ENCODE measurements around the gene DHX40.
"Not testable (repeated sequence)": the region's sequence is repeated elsewhere in the genome, so short reads cannot be mapped to it uniquely, and the experiment has no call there.

DHX40 gene

GRCh38 chr17:59649886-59650285, 84.5 kb downstream of the DHX40 start:
- DNase-seq (no peak), ATAC-seq (ENCODE audit: insufficient read depth, low read depth) (no peak)
- no peak overlapping the region for H3K9ac ChIP-seq (ENCODE audit: low read depth, low read length)
- H2AFZ ChIP-seq (ENCODE audit: low read depth, low read length), result no peak overlapping the region
- H3K36me3 ChIP-seq (ENCODE audit: insufficient read depth, low read length), result peaks cover 96% of the 10 kb centered on the region
- no peak overlapping the region for H3K4me2 ChIP-seq (ENCODE audit: insufficient read depth, low read length)
- no peak overlapping the region for H3K4me3 ChIP-seq (ENCODE audit: low read depth in 1 of 2, low read length in 2 of 2)
- peaks cover 56% of the 10 kb centered on the region for H3K79me2 ChIP-seq (ENCODE audit: insufficient read depth, low read length)
- TF ChIP-seq EZH2 (IDR thresholded peaks at IDR 0.05; ENCODE audit: borderline replicate concordance, low read depth, low read length, severe bottlenecking) (no peak), CTCF (IDR thresholded peaks at IDR 0.05; ENCODE audit: borderline replicate concordance, extremely low read depth, low read length, poor library complexity, severe bottlenecking) (no peak)
- no peaks in the 10 kb centered on the region for H3K9me3 ChIP-seq (ENCODE audit: insufficient read depth, low read length, severe bottlenecking)
- H3K27ac ChIP-seq (ENCODE audit: low read length), result no peak overlapping the region
- H3K27me3 ChIP-seq (ENCODE audit: insufficient read depth, low read length, poor library complexity), result no peaks in the 10 kb centered on the region
- H4K20me1 ChIP-seq (ENCODE audit: insufficient read depth, low read length), result peaks cover 27% of the 10 kb centered on the region
- no peaks in the 10 kb centered on the region for H3K4me1 ChIP-seq (ENCODE audit: insufficient read depth, low read length)

- DNase-seq, result no peak
- no peak overlapping the region for H3K27ac ChIP-seq (ENCODE audit: low read length)
- ATAC-seq (ENCODE audit: insufficient read depth, low read depth), result no peak
- H3K27me3 ChIP-seq (ENCODE audit: insufficient read depth, low read length, poor library complexity), result no peaks in the 10 kb centered on the region
- peaks cover 24% of the 10 kb centered on the region for H4K20me1 ChIP-seq (ENCODE audit: insufficient read depth, low read length)
- no peaks in the 10 kb centered on the region for H3K4me1 ChIP-seq (ENCODE audit: insufficient read depth, low read length)
- no peak overlapping the region for H3K4me3 ChIP-seq (ENCODE audit: low read depth in 1 of 2, low read length in 2 of 2)
- no peaks in the 10 kb centered on the region for H3K9me3 ChIP-seq (ENCODE audit: insufficient read depth, low read length, severe bottlenecking)
- H3K4me2 ChIP-seq (ENCODE audit: insufficient read depth, low read length), result no peak overlapping the region
- no peak overlapping the region for H2AFZ ChIP-seq (ENCODE audit: low read depth, low read length)
- TF ChIP-seq CTCF (IDR thresholded peaks at IDR 0.05; ENCODE audit: borderline replicate concordance, extremely low read depth, low read length, poor library complexity, severe bottlenecking), result no peak
- H3K9ac ChIP-seq (ENCODE audit: low read depth, low read length), result no peak overlapping the region
- peaks cover 96% of the 10 kb centered on the region for H3K36me3 ChIP-seq (ENCODE audit: insufficient read depth, low read length)
- H3K79me2 ChIP-seq (ENCODE audit: insufficient read depth, low read length), result peaks cover 52% of the 10 kb centered on the region
Observed at GRCh38 chr17:59650642-59651041, 85.2 kb downstream of the DHX40 start.

GRCh38 chr17:59651346-59651745, 85.9 kb downstream of the DHX40 start:
- peak; percentile 99 for ATAC-seq (ENCODE audit: insufficient read depth, low read depth)
- Histone ChIP-seq H3K9ac (ENCODE audit: low read depth, low read length) (no peak overlapping the region), H3K79me2 (ENCODE audit: insufficient read depth, low read length) (peaks cover 46% of the 10 kb centered on the region), H3K4me1 (ENCODE audit: insufficient read depth, low read length) (no peaks in the 10 kb centered on the region), H2AFZ (ENCODE audit: low read depth, low read length) (no peak overlapping the region), H3K4me2 (ENCODE audit: insufficient read depth, low read length) (no peak overlapping the region), H4K20me1 (ENCODE audit: insufficient read depth, low read length) (peaks cover 19% of the 10 kb centered on the region), H3K4me3 (ENCODE audit: low read depth in 1 of 2, low read length in 2 of 2) (no peak overlapping the region), H3K36me3 (ENCODE audit: insufficient read depth, low read length) (peaks cover 96% of the 10 kb centered on the region), H3K9me3 (ENCODE audit: insufficient read depth, low read length, severe bottlenecking) (no peaks in the 10 kb centered on the region), H3K27ac (ENCODE audit: low read length) (no peak overlapping the region), H3K27me3 (ENCODE audit: insufficient read depth, low read length, poor library complexity) (no peaks in the 10 kb centered on the region)
- no peak for DNase-seq
- TF ChIP-seq CTCF (IDR thresholded peaks at IDR 0.05; ENCODE audit: borderline replicate concordance, extremely low read depth, low read length, poor library complexity, severe bottlenecking) (no peak), EZH2 (IDR thresholded peaks at IDR 0.05; ENCODE audit: borderline replicate concordance, low read depth, low read length, severe bottlenecking) (no peak)

- H3K4me1 ChIP-seq (ENCODE audit: insufficient read depth, low read length), result no peaks in the 10 kb centered on the region
- TF ChIP-seq CTCF (IDR thresholded peaks at IDR 0.05; ENCODE audit: borderline replicate concordance, extremely low read depth, low read length, poor library complexity, severe bottlenecking), result no peak
- no peak for TF ChIP-seq EZH2 (IDR thresholded peaks at IDR 0.05; ENCODE audit: borderline replicate concordance, low read depth, low read length, severe bottlenecking)
- H2AFZ ChIP-seq (ENCODE audit: low read depth, low read length), result no peak overlapping the region
- no peak overlapping the region for H3K4me3 ChIP-seq (ENCODE audit: low read depth in 1 of 2, low read length in 2 of 2)
- H3K79me2 ChIP-seq (ENCODE audit: insufficient read depth, low read length), result peaks cover 39% of the 10 kb centered on the region
- peaks cover 15% of the 10 kb centered on the region for H4K20me1 ChIP-seq (ENCODE audit: insufficient read depth, low read length)
- ATAC-seq (ENCODE audit: insufficient read depth, low read depth) (no peak), DNase-seq (no peak)
- H3K36me3 ChIP-seq (ENCODE audit: insufficient read depth, low read length), result peaks cover 96% of the 10 kb centered on the region
- no peaks in the 10 kb centered on the region for H3K9me3 ChIP-seq (ENCODE audit: insufficient read depth, low read length, severe bottlenecking)
- H3K9ac ChIP-seq (ENCODE audit: low read depth, low read length), result no peak overlapping the region
- H3K27me3 ChIP-seq (ENCODE audit: insufficient read depth, low read length, poor library complexity), result no peaks in the 10 kb centered on the region
- no peak overlapping the region for H3K4me2 ChIP-seq (ENCODE audit: insufficient read depth, low read length)
- H3K27ac ChIP-seq (ENCODE audit: low read length), result no peak overlapping the region
Observed at GRCh38 chr17:59652119-59652518, 86.7 kb downstream of the DHX40 start.

GRCh38 chr17:59656624-59657023, 91.2 kb downstream of the DHX40 start:
- not testable (repeated sequence) for DNase-seq; H4K20me1 ChIP-seq (ENCODE audit: insufficient read depth, low read length); H3K27ac ChIP-seq (ENCODE audit: low read length); H3K27me3 ChIP-seq (ENCODE audit: insufficient read depth, low read length, poor library complexity); H3K9me3 ChIP-seq (ENCODE audit: insufficient read depth, low read length, severe bottlenecking); ATAC-seq (ENCODE audit: insufficient read depth, low read depth); H2AFZ ChIP-seq (ENCODE audit: low read depth, low read length); H3K4me3 ChIP-seq (ENCODE audit: low read depth in 1 of 2, low read length in 2 of 2); H3K9ac ChIP-seq (ENCODE audit: low read depth, low read length); H3K4me2 ChIP-seq (ENCODE audit: insufficient read depth, low read length); H3K4me1 ChIP-seq (ENCODE audit: insufficient read depth, low read length)
- peaks cover 92% of the 10 kb centered on the region for H3K36me3 ChIP-seq (ENCODE audit: insufficient read depth, low read length)
- peaks cover 13% of the 10 kb centered on the region; the same call in 1 of the 2 replicates for H3K79me2 ChIP-seq (ENCODE audit: insufficient read depth, low read length)
